NCI-H345 treated with DMSO at 0.1 percent for 48 hours (cell line): Measurements from ENCODE around the gene CALCOCO2.
A peak's percentile ranks its signal among the peaks of the same experiment; 100 is the strongest.
"Not testable (repeated sequence)": the region's sequence is repeated elsewhere in the genome, so short reads cannot be mapped to it uniquely, and the experiment has no call there.

Source experiments
- DNase-seq: peaks from one replicate; lab custom pipeline; 2025; ENCODE audit not compliant: unreplicated experiment; lab: John Stamatoyannopoulos, UW

CALCOCO2 gene, protein sequence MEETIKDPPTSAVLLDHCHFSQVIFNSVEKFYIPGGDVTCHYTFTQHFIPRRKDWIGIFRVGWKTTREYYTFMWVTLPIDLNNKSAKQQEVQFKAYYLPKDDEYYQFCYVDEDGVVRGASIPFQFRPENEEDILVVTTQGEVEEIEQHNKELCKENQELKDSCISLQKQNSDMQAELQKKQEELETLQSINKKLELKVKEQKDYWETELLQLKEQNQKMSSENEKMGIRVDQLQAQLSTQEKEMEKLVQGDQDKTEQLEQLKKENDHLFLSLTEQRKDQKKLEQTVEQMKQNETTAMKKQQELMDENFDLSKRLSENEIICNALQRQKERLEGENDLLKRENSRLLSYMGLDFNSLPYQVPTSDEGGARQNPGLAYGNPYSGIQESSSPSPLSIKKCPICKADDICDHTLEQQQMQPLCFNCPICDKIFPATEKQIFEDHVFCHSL

DNA sequence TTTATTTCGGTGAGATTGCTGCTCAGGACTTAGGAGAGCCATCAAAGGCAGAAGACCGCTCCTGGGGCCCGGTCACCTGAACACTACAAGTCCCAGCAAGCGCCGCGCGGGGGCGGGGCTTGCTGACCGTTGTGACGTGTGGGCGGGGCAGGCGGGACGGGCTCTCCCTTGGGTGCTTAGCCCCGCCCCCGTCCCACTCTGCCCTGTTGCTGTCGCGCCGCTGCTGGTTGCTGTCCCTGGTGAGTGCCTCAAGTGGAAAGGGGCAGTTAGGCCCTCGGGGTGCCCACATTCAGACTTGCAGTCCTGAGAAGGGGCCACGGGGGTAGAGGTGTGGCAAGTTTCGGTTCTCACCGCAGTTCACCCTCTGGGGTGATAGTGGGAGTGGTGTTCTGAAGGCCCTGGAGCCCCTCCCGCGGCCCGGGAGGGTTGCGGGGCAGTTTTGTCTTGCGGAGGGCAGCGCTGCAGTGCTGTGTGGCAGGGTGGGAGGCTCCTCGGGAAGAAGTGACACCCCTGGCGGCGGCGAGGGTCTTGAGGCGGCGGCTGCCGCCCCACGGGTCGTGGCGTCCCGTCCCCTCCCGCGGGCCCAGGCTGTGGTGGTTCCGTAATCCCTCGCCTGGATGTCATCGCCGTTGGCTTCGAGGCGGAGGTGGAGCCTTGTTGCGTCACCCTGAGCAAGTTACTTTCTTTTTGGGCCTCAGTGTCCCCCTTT is at the start of gene CALCOCO2:
Gene CALCOCO2, plus strand, starts transcription at position 196 of the 709 bp plus-strand sequence. CDS start 10,673 bp downstream, outside the sequence.
- peak; percentile 83 for DNase-seq

DNA sequence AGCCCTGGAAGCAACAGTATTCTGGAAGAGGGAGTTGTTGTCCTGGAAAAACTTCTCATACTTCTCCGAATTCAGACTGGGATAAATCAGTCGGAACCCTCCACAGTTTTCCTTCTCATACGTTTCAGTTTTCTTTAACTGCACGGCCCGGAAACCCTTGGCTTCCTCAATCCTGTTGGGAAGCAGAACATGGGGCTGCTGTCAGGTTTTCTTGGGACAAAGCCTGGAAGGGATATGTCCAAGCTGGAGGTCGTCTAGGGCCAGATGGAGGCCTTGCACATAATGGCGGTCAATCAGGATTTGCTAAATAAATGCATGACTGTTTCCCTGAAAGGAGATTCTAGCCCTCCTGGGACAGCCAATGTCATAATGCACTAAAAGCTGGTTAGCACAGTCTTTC is 43.0 kb upstream of the CALCOCO2 start:
- DNase-seq = no peak

DNA sequence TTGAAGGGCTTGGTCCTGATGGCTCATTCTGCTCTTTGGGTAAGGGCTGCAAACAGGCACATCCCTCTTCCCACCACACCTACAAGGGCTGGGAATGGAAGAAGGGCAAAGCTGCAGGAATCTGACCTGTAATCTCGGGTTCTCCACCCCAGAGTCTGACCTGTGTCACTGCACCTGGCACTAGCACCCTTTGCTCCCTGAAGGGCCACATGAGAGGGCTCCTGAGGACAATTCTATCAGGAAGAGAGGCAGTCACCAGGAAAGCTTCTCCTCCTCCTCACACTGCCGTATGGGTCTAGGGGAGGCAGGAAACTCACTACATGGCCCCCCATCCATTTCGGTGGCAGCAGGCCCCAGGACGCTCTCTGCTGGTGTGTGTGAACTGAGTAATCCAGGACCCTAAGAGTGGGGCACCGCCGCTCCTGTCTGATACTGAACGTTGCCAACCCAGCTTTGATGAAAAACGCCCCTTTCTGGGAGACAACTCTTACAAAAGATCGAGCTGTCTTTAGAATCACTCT is 40.2 kb upstream of the CALCOCO2 start:
- DNase-seq = no peak

DNA sequence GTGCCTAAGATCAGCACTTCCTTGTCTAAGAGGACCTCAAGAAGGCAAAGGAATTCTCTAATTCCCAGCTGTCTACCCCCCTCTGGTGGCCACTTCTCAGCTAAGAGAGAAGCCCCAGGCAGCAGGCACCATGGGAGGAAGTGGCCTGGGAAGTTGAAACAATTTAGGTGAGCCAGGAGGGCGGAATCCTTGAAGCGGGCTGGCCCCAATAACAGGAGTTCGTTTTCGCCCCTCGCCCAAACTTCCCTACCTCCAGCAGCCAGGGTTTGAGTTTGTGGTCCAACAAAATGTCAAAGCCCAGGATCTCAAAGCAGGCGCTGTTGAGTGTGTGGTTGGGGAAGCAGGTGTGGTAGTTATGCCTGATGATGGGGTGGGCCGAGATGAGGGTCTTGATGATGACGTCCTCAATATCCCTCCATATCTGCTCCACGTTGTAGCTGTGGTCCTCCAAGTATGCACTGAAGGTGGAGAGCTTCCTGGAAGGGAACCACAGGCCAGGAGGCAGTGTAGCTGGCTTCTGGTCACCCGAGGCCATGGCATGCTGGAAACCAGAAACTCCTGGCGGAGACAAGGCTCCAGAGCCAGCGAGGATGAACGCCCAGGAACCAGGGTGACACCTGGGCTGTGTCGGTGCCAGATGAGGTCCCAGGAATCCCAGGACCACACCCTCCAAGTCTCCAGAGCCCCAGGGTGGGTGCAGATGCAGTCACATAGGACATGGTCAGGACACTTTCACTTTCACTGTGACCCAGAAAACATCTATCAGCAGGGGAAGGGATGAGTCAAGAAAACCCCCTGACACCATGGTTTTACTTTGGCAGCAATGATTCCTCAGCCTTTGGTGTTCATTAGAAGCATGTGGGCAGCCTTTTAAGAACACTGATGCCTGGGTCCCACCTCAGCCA is 39.5 kb upstream of the CALCOCO2 start:
- DNase-seq = peak; percentile 26

DNA sequence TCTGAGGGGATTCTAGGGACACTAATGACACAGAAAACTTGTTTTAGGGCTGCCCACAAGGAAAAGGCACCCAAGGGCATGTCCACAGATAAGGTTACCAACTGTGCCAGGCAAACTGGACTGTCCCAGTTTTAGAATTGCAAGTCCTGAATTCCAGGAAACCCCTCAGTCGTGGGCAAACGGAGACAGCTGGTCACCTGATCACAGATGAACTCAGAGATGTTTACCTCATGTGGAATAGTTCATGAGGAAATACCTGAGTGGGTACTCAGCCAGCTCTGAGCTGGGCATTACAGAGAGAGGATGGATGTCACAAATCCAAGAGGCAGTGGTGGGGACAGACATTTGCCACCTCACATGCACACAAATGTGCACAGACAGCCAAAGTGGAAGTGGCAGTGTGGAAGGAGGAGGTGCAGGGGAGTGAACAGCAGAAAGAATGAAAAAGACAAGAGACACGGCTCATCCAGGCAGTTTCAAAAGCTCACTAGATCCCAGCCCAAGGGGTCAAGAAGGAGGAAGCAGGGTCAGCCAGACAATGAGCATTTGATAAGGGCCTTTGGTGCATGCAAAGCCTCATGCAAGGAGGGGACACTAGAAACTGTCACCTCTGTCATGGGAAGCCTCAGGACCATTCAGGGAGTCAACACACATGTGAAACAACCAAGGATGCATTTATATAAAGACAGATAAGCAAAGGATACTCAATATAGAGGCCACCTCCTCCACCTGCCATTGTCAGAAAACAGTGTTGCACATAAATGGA is 38.6 kb upstream of the CALCOCO2 start:
- DNase-seq = no peak

DNA sequence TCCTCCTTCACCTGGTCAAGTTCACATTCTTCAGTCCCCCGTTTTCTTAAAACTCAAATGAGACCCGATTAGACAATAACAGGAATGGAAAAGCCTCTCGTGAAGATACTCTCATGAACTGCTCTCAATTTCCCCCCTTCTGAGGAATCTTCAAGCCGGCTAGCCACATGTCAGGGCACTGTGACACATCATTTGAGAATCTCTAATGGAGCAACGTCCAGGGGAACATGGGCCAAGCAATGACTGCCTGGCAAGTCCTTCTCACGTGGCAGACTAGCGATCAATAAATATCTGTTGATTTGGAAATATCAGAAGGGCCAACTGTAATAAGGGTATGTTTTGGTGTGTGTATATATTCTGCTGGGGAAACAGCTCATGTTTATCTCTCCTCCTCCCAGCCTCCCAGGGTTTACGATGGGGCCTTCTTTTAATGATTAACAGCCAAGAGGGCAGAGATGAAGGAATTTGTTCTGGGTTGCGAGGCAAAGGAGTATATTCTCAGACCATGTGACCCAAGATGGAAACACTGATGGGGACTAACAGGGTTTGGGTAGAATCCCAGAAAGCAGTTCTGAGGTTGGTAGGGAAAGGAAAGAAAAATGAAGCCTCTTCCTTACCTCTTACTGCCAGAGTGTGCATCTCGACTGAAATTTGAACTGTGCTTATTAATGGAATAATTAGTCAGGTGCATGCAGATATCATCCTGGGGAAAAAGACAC is 35.2 kb upstream of the CALCOCO2 start:
- DNase-seq = no peak

DNA sequence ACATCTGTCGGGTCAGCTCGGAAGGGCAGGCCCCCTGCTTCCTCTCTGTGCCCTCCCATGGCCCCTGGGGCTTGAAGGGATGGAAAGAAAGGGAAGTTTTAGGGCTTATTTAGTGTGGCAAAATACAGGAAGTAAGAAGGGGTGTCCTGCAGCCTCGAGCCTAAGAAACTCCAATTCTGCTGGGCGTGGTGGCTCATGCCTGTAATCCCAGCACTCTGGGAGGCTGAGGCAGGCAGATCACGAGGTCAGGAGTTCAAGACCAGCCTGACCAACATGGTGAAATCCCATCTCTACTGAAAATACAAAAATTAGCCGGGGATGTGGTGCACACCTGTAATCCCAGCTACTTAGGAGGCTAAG is 34.7 kb upstream of the CALCOCO2 start:
- DNase-seq = not testable (repeated sequence)

DNA sequence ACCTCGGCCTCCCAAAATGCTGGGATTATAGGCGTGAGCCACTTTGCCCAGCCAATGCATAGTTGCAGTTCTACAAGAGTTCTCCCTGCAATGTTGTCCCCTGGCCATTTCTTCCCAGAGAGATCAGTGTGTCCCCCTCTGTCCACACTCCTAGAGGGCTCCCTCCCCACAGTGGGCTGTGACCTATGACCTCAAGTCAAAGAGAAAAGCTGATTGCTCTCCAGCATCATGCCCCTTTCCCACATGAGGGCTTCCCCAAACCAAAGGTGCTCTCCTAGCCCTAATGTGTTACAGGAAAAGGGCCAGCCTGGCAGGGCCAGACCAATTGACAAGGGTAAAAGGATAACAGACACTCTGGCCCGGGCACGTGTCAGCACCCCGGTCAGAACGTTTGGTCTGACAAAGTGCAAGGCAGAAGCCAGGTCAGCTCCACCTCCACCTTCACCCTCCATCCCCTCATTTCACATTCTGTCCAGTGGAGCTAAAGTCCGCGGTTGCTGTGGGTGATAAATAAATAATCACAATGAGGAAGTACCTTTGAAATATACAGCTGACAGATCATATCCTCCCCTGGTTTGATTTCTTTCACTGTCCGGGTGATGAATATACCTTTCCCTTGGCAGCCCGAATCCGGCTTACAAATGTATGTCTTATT is 31.6 kb upstream of the CALCOCO2 start:
- DNase-seq = no peak

DNA sequence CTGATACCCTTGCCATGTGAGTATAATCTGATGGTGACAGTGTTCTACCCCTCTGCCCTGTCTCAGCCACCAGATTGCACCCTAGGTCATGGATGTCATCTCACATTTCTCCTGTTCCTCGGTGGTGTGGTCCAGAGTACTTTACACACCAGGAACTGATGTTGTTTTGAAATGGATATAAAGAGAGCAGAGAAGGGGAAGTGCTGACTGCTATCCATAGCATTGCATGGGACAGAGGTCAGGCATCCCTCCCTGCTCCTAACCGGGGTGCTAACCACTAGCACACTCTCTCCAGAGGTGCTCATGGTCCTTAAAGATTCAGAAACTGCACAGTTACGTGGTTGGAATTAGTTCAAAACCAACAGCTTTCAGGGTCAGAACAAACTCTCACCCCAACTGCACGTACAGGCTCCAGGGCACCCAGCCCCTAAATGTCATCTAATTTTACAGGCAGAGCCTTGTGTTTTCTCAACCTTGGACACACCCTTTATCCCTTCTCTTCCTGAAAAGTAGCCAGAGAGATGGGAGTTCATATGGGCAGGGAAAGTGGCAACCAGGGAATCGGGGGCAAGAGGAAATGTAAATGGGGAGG is 30.1 kb upstream of the CALCOCO2 start:
- DNase-seq = no peak

DNA sequence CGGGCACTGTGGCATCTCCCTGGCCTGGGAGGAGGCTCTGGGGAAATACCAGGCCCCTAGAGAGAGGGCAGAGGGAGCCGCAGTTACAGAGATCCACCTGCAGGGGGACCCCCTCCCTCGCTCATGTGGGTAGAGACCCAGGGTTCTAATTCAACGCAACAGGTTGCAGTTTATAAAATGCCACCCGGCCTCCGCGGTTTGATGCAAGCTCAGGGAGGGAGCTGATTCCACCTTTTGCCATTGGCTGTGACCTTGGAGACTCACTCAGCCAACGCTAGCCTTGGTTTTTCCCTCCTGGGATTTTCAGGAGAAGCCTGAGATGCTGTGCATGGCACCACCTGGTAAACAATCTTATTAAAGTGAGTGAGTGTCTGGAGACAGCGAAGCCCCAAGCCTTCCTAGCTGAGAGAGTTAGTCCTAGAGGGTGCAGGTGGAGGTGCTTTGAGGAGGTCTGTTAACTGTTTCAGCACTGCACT is 25.9 kb upstream of the CALCOCO2 start:
- peak; percentile 58 for DNase-seq

DNA sequence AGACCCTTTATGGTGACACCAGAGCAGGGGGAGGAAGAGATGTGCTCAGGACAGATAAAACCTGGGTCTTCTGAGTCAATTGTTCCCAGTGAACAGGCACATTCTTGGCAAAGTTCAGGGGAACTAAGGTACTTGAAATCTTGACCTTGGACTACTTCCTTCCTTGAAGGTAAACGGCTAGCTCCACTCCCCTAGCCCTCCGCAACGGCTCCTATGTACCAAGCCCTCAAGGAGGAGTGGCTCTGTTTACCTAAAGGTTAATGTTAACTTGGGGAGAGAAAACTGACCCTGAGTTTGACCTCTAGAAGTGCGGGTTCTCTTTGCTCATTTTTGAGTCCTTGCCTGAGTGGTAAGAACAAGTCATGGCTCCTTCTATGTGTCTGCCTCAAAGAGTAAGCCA is 21.7 kb upstream of the CALCOCO2 start:
- no peak for DNase-seq

DNA sequence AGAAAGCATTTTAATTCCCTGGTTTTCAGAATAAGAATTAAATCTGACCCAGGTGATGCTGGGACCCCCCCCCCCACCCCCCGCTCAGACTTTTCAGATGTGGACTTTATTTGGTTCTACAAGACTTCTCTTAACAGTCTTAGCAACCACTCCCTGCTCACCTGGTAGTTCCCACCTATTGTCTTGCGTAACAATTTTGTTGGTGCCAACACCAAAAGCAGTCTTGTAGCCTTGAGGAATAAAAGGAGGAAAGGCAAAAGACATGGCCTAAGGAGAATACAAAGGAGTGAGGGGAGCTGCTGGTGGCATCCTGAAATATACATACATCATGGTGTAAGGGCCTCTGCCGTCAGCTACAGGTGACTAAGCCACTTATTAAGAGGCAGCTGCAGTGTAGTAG is 18.8 kb upstream of the CALCOCO2 start:
- no peak for DNase-seq

DNA sequence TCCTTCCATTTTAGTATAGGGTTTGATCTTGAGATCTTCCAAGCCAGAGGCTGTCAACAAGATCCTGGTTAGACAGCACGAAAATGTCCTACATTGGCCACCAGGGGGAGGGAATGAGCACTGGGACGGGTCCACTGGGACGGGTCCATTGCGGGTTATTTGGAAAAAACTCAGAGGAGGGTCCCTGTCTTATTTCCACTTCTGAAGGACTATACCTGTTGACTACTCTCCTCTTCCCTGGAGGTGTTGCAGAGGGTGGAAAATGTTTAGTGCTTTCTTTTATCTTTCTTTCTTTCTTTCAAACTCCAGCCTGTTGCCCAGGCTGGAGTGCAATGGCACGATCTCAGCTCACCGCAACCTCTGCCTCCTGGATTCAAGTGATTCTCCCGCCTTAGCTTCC is 16.3 kb upstream of the CALCOCO2 start:
- no peak for DNase-seq

DNA sequence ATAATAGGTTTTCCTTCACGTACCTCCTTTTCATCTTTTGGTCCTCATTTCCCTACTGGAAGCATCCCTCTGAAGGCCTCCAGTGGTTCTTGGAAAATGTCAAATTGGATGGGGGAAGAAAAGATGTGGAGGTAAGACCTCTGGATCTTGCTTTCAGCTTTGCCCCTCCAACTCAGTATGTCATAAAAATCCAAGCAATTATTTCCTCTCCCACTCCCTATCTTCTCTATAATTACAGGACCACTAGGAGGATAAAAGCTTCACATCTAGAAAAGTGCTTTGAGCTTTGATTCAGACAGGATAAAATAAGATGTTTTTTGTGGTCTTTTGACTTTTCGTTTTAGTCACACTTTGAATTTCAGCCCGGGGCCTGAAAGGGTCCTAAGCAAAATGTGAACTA is 15.5 kb upstream of the CALCOCO2 start:
- DNase-seq = no peak

DNA sequence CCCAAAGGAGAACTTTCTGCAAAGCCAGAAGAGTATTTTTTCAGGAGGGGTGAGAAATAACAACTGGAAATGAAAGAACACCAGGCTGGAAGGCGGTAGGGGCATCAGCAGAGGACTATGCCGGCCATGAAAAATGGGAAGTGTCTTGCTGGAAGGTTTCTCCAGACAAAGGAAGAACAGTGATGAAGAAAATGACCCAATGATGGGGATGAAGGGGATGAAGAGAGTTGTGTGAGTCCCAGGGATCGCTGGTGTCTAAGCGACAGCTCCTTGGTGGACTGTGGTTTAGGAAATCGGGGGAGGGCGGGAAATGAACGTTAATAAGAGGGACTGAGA is 14.4 kb upstream of the CALCOCO2 start:
- no peak for DNase-seq

DNA sequence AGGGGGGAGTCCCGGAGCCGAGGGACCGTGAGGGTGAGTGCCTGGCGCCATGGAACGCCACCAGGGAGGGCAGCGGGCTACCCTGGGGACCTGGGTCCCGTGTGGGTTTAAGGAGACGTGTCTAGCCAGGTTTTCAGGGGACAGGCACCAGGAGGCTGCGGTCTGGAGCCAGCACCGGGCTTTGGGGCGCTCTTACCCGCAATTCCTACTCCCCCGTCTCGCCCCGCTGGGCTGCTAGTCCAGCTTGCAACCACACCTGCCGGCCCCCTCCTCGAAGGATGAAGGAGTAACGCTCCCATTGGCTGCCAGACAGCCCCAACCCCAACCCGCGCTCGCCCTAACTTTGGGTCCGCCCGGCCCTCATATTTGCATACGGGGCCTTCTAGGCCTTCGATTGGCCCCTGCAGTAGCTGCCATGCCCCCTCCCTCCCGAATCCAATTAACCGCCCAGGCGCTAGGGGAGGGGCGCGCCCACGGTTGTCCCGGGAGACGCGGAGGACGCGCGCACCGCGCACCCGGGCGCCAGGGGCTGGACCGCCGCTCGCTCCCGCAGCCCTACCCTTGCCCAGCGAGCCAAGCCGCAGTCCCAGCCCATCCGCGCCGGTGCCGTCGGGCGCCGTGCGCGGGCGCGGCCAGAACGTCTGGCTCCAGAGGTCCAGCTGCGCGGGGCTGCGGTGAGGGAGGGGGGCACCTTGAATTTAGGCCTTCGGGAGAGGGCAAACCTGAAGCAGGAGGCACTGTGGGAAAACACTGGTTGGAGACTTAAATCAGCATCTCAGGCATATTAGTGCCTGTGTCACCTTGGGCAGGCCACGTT is 13.9 kb upstream of the CALCOCO2 start, which contains the start of gene TTLL6:
Gene TTLL6, minus strand, starts transcription at position 456 of the 817 bp plus-strand sequence. Its CDS starts 157 bp downstream, at position 299.
- DNase-seq = peak; percentile 87

DNA sequence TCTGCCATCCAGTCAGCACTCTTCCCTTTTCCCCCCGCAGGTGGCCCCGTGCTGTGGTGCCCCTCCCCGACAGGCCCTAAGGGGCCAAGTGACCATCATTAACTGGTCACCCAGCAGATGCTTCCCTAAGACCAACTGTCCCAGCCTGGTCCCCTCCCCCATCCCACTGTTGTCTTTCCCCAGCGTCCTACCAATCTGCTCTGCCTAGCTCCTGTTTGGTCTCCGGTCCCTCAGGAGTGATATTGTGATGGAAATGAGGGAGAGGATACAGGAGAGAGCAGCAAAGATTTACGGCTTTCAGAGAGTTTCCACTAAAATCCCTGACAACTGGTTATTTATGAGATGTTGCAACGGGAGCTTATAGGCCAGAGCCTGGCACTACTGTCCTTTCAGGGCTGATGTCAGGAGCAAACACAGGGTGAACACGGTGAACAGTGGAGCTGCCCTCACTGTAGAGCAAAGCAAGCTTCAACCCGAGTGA is 12.4 kb upstream of the CALCOCO2 start:
- no peak for DNase-seq

DNA sequence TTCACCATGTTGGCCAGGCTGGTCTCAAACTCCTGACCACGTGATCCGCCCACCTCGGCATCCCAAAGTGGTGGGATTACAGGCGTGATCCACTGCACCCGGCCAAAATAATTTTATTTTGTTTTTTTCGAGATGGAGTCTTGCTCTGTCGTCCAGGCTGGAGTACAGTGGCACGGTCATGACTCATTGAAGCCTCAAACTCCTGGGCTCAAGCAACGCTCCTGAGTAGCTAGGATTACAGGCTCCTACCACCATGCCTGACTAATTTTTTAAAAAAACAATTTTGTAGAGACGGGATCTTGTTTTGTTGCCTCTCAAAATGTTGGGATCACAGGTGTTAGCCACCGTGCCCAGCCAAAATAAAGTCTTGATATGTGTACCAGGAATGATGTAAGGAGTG is 11.4 kb upstream of the CALCOCO2 start:
- no peak for DNase-seq
